ENCODE data around the gene OR10H1.
"Not testable (repeated sequence)": the region's sequence is repeated elsewhere in the genome, so short reads cannot be mapped to it uniquely, and the experiment has no call there.

The OR10H1 gene

DNA sequence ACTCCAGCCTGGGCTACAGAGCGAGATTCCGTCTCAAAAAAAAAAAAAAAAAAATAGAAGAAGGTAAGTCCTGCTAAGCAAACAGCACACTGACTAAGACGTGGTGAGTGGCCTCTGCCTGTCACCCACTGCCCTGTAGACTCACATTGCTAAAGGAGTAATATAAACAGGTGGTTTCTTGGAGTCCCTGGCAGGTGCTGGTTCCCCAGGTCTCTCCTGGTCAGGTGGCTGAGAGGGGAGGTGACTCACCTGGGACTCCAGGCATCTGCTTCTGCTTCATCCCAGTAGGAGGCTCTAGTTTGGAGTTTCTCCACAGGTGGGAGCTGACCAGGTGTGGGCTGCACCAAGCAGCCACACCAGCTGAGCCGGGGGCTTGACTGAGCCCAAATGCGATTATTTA is at the start of gene OR10H1:
Gene OR10H1, minus strand, starts transcription at position 359 of the 400 bp plus-strand sequence. CDS start 7,627 bp downstream, outside the sequence.
- Histone ChIP-seq H3K36me3 (ENCODE audit: insufficient read depth, low read length) (no peaks in the 10 kb centered on the region), H3K4me1 (ENCODE audit: insufficient read depth, low read length) (no peaks in the 10 kb centered on the region), H3K9ac (ENCODE audit: low read length) (no peak within 1 kb of the TSS), H3K27me3 (ENCODE audit: control insufficient read depth in 1 of 2, insufficient read depth in 2 of 2, low read length in 2 of 2) (peaks cover 0 to 6% of the 10 kb centered on the region in 2 donors), H3K4me3 (ENCODE audit: low read depth in 1 of 2, low read length in 2 of 2) (no peak within 1 kb of the TSS), H3K27ac (ENCODE audit: low read depth, low read length) (no peak within 1 kb of the TSS), H3K9me3 (ENCODE audit: low read length) (no peaks in the 10 kb centered on the region)

DNA sequence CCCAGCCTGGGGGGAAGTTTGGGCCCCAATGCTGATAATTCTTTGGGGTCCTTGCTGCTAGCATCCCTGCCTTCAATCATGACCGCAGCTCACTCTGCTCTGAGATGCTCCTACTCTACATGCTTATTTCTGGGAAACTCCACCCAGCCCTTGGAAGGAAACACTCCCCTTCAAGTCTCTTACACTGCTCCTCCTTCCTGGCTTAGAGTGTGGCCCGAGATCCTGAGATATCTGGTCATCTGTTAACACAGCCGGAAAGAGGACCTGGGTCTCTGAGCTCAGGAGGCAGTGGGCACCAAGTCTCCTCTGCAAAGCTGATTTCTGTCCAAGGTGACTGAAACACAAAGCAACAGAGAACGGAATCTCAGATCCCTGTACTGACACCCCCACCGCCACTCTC is 49.4 kb upstream of the OR10H1 start:
- peaks cover 0 to 6% of the 10 kb centered on the region in 2 donors for H3K27me3 ChIP-seq (ENCODE audit: control insufficient read depth in 1 of 2, insufficient read depth in 2 of 2, low read length in 2 of 2)
- H3K4me3 ChIP-seq (ENCODE audit: low read depth in 1 of 2, low read length in 2 of 2): no peak overlapping the region
- no peak overlapping the region for H3K27ac ChIP-seq (ENCODE audit: low read depth, low read length)
- H3K36me3 ChIP-seq (ENCODE audit: insufficient read depth, low read length): no peaks in the 10 kb centered on the region
- H3K4me1 ChIP-seq (ENCODE audit: insufficient read depth, low read length): no peaks in the 10 kb centered on the region
- H3K9ac ChIP-seq (ENCODE audit: low read length): no peak overlapping the region
- H3K9me3 ChIP-seq (ENCODE audit: low read length): no peaks in the 10 kb centered on the region

GRCh38 chr19:15863272-15863671 is 47.8 kb upstream of the OR10H1 start:
- no peak overlapping the region for H3K9ac ChIP-seq (ENCODE audit: low read length)

DNA sequence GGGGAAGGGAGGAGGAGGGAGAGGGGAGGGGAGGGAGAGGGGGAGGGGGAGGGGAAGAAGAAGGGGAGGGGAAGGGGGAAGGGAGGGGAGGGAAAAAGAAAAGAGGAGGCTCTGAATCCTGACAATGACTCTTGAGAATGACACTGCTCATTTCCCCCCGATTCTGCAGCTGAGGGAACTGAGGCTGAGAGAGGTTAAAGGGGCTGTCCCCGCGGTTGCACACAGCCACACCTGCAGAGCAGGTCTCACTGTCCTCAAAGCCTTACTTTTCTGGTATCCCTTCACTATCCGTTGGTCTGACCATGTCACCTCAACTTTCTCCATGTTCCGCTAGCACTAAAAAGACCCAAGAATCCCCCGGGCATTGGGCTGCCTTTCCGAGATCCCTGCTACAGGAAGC is 47.0 kb upstream of the OR10H1 start:
- Histone ChIP-seq H3K27ac (ENCODE audit: low read depth, low read length) (no peak overlapping the region), H3K4me1 (ENCODE audit: insufficient read depth, low read length) (no peaks in the 10 kb centered on the region), H3K27me3 (ENCODE audit: control insufficient read depth in 1 of 2, insufficient read depth in 2 of 2, low read length in 2 of 2) (peaks cover 0 to 6% of the 10 kb centered on the region in 2 donors), H3K9ac (ENCODE audit: low read length) (no peak overlapping the region), H3K4me3 (ENCODE audit: low read depth in 1 of 2, low read length in 2 of 2) (no peak overlapping the region), H3K9me3 (ENCODE audit: low read length) (no peaks in the 10 kb centered on the region), H3K36me3 (ENCODE audit: insufficient read depth, low read length) (no peaks in the 10 kb centered on the region)

More at GRCh38 chr19:15863272-15863671, 47.8 kb upstream of the OR10H1 start:
- H3K27ac ChIP-seq (ENCODE audit: low read depth, low read length): no peak overlapping the region
- H3K27me3 ChIP-seq (ENCODE audit: control insufficient read depth in 1 of 2, insufficient read depth in 2 of 2, low read length in 2 of 2): peaks cover 0 to 6% of the 10 kb centered on the region in 2 donors
- H3K4me1 ChIP-seq (ENCODE audit: insufficient read depth, low read length): no peaks in the 10 kb centered on the region
- no peak overlapping the region for H3K4me3 ChIP-seq (ENCODE audit: low read depth in 1 of 2, low read length in 2 of 2)
- H3K9me3 ChIP-seq (ENCODE audit: low read length): no peaks in the 10 kb centered on the region
- no peaks in the 10 kb centered on the region for H3K36me3 ChIP-seq (ENCODE audit: insufficient read depth, low read length)

GRCh38 chr19:15860522-15860921 is 45.1 kb upstream of the OR10H1 start:
- peaks cover 0 to 6% of the 10 kb centered on the region in 2 donors for H3K27me3 ChIP-seq (ENCODE audit: control insufficient read depth in 1 of 2, insufficient read depth in 2 of 2, low read length in 2 of 2)
- no peak overlapping the region for H3K9ac ChIP-seq (ENCODE audit: low read length)
- H3K9me3 ChIP-seq (ENCODE audit: low read length): no peaks in the 10 kb centered on the region
- no peaks in the 10 kb centered on the region for H3K4me1 ChIP-seq (ENCODE audit: insufficient read depth, low read length)
- H3K36me3 ChIP-seq (ENCODE audit: insufficient read depth, low read length): no peaks in the 10 kb centered on the region
- no peak overlapping the region for H3K4me3 ChIP-seq (ENCODE audit: low read depth in 1 of 2, low read length in 2 of 2)
- H3K27ac ChIP-seq (ENCODE audit: low read depth, low read length): no peak overlapping the region

DNA sequence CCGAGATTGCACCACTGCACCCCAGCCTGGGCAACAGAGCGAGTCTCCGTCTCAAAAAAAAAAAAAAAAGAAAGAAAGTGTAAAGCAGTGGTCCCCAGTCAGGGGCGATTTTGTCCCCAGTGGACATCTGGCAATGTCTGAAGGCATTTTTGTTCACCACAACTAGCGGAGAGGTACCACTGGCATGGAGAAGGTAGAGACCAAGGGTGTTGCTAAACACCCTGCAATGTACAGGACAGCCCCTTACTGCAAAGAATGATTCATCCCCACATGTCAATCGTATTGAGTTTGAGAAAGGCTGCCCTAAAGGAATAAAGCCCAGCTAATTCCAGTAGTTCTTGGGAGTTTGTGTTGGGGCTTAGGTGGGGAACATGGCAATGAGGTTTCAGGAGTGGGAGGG is 43.7 kb upstream of the OR10H1 start:
- Histone ChIP-seq H3K9ac (ENCODE audit: low read length) (no peak overlapping the region), H3K36me3 (ENCODE audit: insufficient read depth, low read length) (no peaks in the 10 kb centered on the region), H3K4me3 (ENCODE audit: low read depth in 1 of 2, low read length in 2 of 2) (no peak overlapping the region)

GRCh38 chr19:15850385-15850784 is 34.9 kb upstream of the OR10H1 start:
- no peaks in the 10 kb centered on the region for H3K9me3 ChIP-seq (ENCODE audit: low read length)
- H3K4me1 ChIP-seq (ENCODE audit: insufficient read depth, low read length): no peaks in the 10 kb centered on the region
- no peak overlapping the region for H3K9ac ChIP-seq (ENCODE audit: low read length)
- H3K4me3 ChIP-seq (ENCODE audit: low read depth in 1 of 2, low read length in 2 of 2): no peak overlapping the region
- H3K27me3 ChIP-seq (ENCODE audit: control insufficient read depth in 1 of 2, insufficient read depth in 2 of 2, low read length in 2 of 2): no peaks in the 10 kb centered on the region
- no peak overlapping the region for H3K27ac ChIP-seq (ENCODE audit: low read depth, low read length)
- no peaks in the 10 kb centered on the region for H3K36me3 ChIP-seq (ENCODE audit: insufficient read depth, low read length)

More for the DNA sequence above, 43.7 kb upstream of the OR10H1 start:
- Histone ChIP-seq H3K9me3 (ENCODE audit: low read length) (no peaks in the 10 kb centered on the region), H3K4me1 (ENCODE audit: insufficient read depth, low read length) (no peaks in the 10 kb centered on the region), H3K27ac (ENCODE audit: low read depth, low read length) (no peak overlapping the region), H3K27me3 (ENCODE audit: control insufficient read depth in 1 of 2, insufficient read depth in 2 of 2, low read length in 2 of 2) (peaks cover 0 to 6% of the 10 kb centered on the region in 2 donors)

DNA sequence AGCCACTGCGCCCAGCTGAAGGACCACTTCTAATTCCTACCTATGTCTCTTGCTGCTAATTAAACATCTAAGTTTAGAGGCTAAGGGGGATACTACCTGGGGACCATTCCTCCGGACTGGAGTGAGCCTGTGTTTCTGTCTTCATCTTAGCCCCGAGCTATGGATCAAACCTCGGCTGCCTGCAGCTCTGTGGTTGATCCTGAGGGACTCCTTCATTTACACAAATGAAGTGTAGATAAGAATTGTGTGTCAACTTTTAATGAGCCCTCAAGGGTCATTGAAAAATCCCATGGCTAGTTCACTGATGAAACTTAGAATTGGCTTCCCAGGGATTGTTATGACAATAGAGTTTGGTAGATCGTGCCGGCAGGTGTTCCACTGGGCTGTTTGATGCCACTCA is 31.5 kb upstream of the OR10H1 start:
- H3K27me3 ChIP-seq (ENCODE audit: control insufficient read depth in 1 of 2, insufficient read depth in 2 of 2, low read length in 2 of 2): no peaks in the 10 kb centered on the region
- no peaks in the 10 kb centered on the region for H3K9me3 ChIP-seq (ENCODE audit: low read length)
- H3K9ac ChIP-seq (ENCODE audit: low read length): no peak overlapping the region
- no peaks in the 10 kb centered on the region for H3K4me1 ChIP-seq (ENCODE audit: insufficient read depth, low read length)
- no peak overlapping the region for H3K4me3 ChIP-seq (ENCODE audit: low read depth in 1 of 2, low read length in 2 of 2)
- no peak overlapping the region for H3K27ac ChIP-seq (ENCODE audit: low read depth, low read length)
- no peaks in the 10 kb centered on the region for H3K36me3 ChIP-seq (ENCODE audit: insufficient read depth, low read length)

DNA sequence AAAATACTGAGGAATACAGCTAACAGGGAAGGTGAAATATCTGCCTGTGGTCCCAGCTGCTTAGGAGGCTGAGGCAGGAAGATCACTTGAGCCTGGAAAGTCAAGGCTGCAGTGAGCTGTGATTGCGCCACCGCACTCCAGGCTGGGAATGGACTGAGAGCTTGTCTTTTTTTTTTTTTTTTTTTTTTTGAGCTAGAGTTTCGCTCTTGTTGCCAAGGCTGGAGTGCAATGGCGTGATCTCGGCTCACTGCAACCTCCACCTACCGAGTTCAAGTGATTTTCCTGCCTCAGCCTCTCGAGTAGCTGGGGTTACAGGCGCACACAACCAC is 28.4 kb upstream of the OR10H1 start:
- not testable (repeated sequence) for H3K27ac ChIP-seq (ENCODE audit: low read depth, low read length); H3K27me3 ChIP-seq (ENCODE audit: control insufficient read depth in 1 of 2, insufficient read depth in 2 of 2, low read length in 2 of 2); H3K4me3 ChIP-seq (ENCODE audit: low read depth in 1 of 2, low read length in 2 of 2); H3K9ac ChIP-seq (ENCODE audit: low read length); H3K36me3 ChIP-seq (ENCODE audit: insufficient read depth, low read length); H3K4me1 ChIP-seq (ENCODE audit: insufficient read depth, low read length); H3K9me3 ChIP-seq (ENCODE audit: low read length)

GRCh38 chr19:15843203-15843893 is 27.9 kb upstream of the OR10H1 start:
- Histone ChIP-seq H3K4me1 (ENCODE audit: insufficient read depth, low read length) (no peaks in the 10 kb centered on the region), H3K27ac (ENCODE audit: low read depth, low read length) (no peak overlapping the region), H3K36me3 (ENCODE audit: insufficient read depth, low read length) (no peaks in the 10 kb centered on the region), H3K4me3 (ENCODE audit: low read depth in 1 of 2, low read length in 2 of 2) (no peak overlapping the region), H3K9ac (ENCODE audit: low read length) (no peak overlapping the region), H3K9me3 (ENCODE audit: low read length) (no peaks in the 10 kb centered on the region), H3K27me3 (ENCODE audit: control insufficient read depth in 1 of 2, insufficient read depth in 2 of 2, low read length in 2 of 2) (no peaks in the 10 kb centered on the region)

- Histone ChIP-seq H3K9ac (ENCODE audit: low read length) (no peak overlapping the region), H3K4me3 (ENCODE audit: low read depth in 1 of 2, low read length in 2 of 2) (no peak overlapping the region), H3K4me1 (ENCODE audit: insufficient read depth, low read length) (no peaks in the 10 kb centered on the region), H3K36me3 (ENCODE audit: insufficient read depth, low read length) (no peaks in the 10 kb centered on the region), H3K27ac (ENCODE audit: low read depth, low read length) (no peak overlapping the region), H3K27me3 (ENCODE audit: control insufficient read depth in 1 of 2, insufficient read depth in 2 of 2, low read length in 2 of 2) (no peaks in the 10 kb centered on the region), H3K9me3 (ENCODE audit: low read length) (no peaks in the 10 kb centered on the region)
Observed at GRCh38 chr19:15841875-15842569, 26.6 kb upstream of the OR10H1 start.

DNA sequence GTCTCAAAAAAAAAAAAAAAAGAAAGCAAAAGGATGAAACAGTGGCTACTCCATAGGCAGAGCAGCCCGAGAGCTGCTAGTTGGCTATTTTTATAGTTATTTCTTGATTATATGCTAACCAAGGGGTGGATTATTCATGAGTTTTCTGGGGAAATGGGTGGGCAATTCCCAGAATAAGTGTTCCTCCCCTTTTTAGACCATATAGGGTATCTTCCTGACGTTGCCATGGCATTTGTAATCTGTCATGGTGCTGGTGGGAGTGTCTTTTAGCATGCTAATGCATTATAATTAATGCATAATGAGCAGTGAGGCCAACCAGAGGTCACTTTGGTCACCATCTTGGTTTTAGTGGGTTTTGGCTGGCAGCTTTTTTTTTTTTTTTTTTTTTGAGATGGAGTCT is 25.4 kb upstream of the OR10H1 start:
- no peaks in the 10 kb centered on the region for H3K4me1 ChIP-seq (ENCODE audit: insufficient read depth, low read length)
- no peak overlapping the region for H3K4me3 ChIP-seq (ENCODE audit: low read depth in 1 of 2, low read length in 2 of 2)
- H3K27ac ChIP-seq (ENCODE audit: low read depth, low read length): no peak overlapping the region
- no peaks in the 10 kb centered on the region for H3K36me3 ChIP-seq (ENCODE audit: insufficient read depth, low read length)
- no peak overlapping the region for H3K9ac ChIP-seq (ENCODE audit: low read length)
- no peaks in the 10 kb centered on the region for H3K9me3 ChIP-seq (ENCODE audit: low read length)
- no peaks in the 10 kb centered on the region for H3K27me3 ChIP-seq (ENCODE audit: control insufficient read depth in 1 of 2, insufficient read depth in 2 of 2, low read length in 2 of 2)
